GM12878 (cell line): Measurements from ENCODE around the gene VGLL3.

Experiments used
- BRCA1 ChIP-seq: IDR thresholded peaks from 2 replicates; pipeline ENCODE4 v1.6.1; 2011; ENCODE audit warnings: low read depth, low read length, improper control_type of control experiment
- CEBPB ChIP-seq, 2 experiments: fragments of 150-350 bp in 1 of 2; IDR thresholded peaks; 2 replicates each; pipeline ENCODE4 v1.6.1; 2012 to 2014; ENCODE audit warnings: low read depth in 2 of 2, low read length in 2 of 2, borderline replicate concordance in 1 of 2, inconsistent platforms in 1 of 2
- CHD4 ChIP-seq: fragments of 200-600 bp; sonication (generic); IDR thresholded peaks from 2 replicates; pipeline ENCODE4 v1.6.1; 2016; ENCODE audit warnings: mild to moderate bottlenecking
- E4F1 ChIP-seq: fragments of 450-650 bp; IDR thresholded peaks from 2 replicates; pipeline ENCODE4 v1.6.1; 2018; ENCODE audit warnings: borderline replicate concordance, mild to moderate bottlenecking; ENCODE audit not compliant: partially characterized antibody
- MTA2 ChIP-seq: fragments of 450-650 bp; IDR thresholded peaks from 2 replicates; pipeline ENCODE4 v1.6.1; 2016; ENCODE audit warnings: low read depth, mild to moderate bottlenecking, moderate library complexity
- NFIC ChIP-seq: IDR thresholded peaks from 2 replicates; pipeline ENCODE4 v1.6.1; 2012; ENCODE audit warnings: low read depth, mild to moderate bottlenecking, inconsistent platforms, low read length, moderate library complexity
- RFX5 ChIP-seq: IDR thresholded peaks from 2 replicates; pipeline ENCODE4 v1.6.1; 2011; ENCODE audit warnings: low read depth, low read length, improper control_type of control experiment
- SMC3 ChIP-seq: IDR thresholded peaks from 2 replicates; pipeline ENCODE4 v1.6.1; 2011; ENCODE audit warnings: low read length, improper control_type of control experiment, borderline replicate concordance
- SUZ12 ChIP-seq: fragments of 200-600 bp; sonication (generic); IDR thresholded peaks from one replicate; pipeline ENCODE4 v1.6.1; 2018; ENCODE audit warnings: antibody characterized with exemption, mild to moderate bottlenecking; ENCODE audit not compliant: unreplicated experiment
- TF ChIP-seq, protein P1 (sequence below), 3 experiments: IDR thresholded peaks in 2 of 3; conservative IDR thresholded peaks in 1 of 3; 2 replicates each; pipeline ENCODE4 v1.5.1; 2011; ENCODE audit warnings: low read depth in 3 of 3, low read length in 3 of 3, mild to moderate bottlenecking in 3 of 3, control low read depth in 2 of 3, moderate library complexity in 2 of 3, inconsistent platforms in 1 of 3, mixed read lengths in 1 of 3; ENCODE audit not compliant: control insufficient read depth in 2 of 3, insufficient read depth in 1 of 3; ENCODE audit errors: extremely low read depth in 1 of 3
- TF ChIP-seq, protein P2 (sequence below): IDR thresholded peaks from 2 replicates; pipeline ENCODE4 v1.6.1; 2012; ENCODE audit warnings: mild to moderate bottlenecking, low read depth, low read length

DNA sequence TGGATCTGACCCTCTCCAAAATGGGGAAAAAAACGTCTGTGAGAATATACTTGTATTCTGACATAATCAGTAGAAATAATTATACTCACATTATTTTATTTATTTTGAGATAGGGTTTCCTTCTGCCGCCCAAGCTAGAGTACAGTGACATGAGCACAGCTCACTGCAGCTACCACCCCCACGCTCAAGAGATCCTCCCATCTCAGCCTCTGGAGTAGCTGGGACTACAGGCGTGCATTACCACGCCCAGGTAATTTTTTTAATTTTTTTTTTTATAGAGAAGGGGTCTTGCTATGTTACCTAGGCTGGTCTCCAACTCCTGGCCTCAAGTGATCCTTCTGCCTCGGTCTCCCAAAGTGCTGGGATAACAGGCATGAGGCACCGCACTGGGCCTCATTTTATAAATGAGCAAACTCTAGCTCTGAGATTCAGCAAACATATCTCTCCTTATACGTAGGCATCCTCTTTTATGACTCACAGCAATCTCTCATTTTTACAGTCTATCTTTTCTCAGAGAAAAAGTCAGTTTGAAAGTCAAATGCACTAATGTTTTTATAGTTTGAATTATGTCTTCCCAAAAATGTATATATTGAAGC, 989 bp upstream of the VGLL3 start:
- TF ChIP-seq MTA2 (no peak), E4F1 (no peak), SUZ12 (no peak), CHD4 (no peak), BRCA1 (no peak), CEBPB (IDR thresholded peaks at IDR 0.05; ENCODE audit: borderline replicate concordance in 1 of 2, low read depth in 2 of 2, low read length in 2 of 2) (no peak), RFX5 (no peak), SMC3 (no peak), NFIC (no peak)
- TF ChIP-seq, protein P1, sequence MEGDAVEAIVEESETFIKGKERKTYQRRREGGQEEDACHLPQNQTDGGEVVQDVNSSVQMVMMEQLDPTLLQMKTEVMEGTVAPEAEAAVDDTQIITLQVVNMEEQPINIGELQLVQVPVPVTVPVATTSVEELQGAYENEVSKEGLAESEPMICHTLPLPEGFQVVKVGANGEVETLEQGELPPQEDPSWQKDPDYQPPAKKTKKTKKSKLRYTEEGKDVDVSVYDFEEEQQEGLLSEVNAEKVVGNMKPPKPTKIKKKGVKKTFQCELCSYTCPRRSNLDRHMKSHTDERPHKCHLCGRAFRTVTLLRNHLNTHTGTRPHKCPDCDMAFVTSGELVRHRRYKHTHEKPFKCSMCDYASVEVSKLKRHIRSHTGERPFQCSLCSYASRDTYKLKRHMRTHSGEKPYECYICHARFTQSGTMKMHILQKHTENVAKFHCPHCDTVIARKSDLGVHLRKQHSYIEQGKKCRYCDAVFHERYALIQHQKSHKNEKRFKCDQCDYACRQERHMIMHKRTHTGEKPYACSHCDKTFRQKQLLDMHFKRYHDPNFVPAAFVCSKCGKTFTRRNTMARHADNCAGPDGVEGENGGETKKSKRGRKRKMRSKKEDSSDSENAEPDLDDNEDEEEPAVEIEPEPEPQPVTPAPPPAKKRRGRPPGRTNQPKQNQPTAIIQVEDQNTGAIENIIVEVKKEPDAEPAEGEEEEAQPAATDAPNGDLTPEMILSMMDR (IDR thresholded peaks at IDR 0.05 in 2 of 3, conservative IDR thresholded peaks at IDR 0.05 in 1 of 3; ENCODE audit: control insufficient read depth in 2 of 3, extremely low read depth in 1 of 3, insufficient read depth in 1 of 3, low read depth in 3 of 3, low read length in 3 of 3): no peak
- TF ChIP-seq, protein P2, sequence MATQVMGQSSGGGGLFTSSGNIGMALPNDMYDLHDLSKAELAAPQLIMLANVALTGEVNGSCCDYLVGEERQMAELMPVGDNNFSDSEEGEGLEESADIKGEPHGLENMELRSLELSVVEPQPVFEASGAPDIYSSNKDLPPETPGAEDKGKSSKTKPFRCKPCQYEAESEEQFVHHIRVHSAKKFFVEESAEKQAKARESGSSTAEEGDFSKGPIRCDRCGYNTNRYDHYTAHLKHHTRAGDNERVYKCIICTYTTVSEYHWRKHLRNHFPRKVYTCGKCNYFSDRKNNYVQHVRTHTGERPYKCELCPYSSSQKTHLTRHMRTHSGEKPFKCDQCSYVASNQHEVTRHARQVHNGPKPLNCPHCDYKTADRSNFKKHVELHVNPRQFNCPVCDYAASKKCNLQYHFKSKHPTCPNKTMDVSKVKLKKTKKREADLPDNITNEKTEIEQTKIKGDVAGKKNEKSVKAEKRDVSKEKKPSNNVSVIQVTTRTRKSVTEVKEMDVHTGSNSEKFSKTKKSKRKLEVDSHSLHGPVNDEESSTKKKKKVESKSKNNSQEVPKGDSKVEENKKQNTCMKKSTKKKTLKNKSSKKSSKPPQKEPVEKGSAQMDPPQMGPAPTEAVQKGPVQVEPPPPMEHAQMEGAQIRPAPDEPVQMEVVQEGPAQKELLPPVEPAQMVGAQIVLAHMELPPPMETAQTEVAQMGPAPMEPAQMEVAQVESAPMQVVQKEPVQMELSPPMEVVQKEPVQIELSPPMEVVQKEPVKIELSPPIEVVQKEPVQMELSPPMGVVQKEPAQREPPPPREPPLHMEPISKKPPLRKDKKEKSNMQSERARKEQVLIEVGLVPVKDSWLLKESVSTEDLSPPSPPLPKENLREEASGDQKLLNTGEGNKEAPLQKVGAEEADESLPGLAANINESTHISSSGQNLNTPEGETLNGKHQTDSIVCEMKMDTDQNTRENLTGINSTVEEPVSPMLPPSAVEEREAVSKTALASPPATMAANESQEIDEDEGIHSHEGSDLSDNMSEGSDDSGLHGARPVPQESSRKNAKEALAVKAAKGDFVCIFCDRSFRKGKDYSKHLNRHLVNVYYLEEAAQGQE: no peak
